H1 (cell line): Measurements from ENCODE around the gene NECTIN1. TPM values are rescaled to one million over a fixed set of nuclear protein-coding genes. Genes with fewer than 3 reads are reported as not detected.

Source experiments
- EGR1 ChIP-seq: IDR thresholded peaks from 2 replicates; pipeline ENCODE4 v1.6.1; 2011; ENCODE audit warnings: low read depth, low read length, borderline replicate concordance
- EP300 ChIP-seq, 2 experiments: IDR thresholded peaks; 1 replicate in 1 of 2; 2 replicates in 1 of 2; pipeline ENCODE4 v1.6.1; 2011 to 2012; ENCODE audit warnings: low read depth in 2 of 2, low read length in 2 of 2, mild to moderate bottlenecking in 2 of 2, borderline replicate concordance in 1 of 2, inconsistent platforms in 1 of 2, moderate library complexity in 1 of 2
- GABPA ChIP-seq: IDR thresholded peaks from 2 replicates; pipeline ENCODE4 v1.6.1; 2011; ENCODE audit warnings: mild to moderate bottlenecking, low read length, moderate library complexity, borderline replicate concordance; ENCODE audit not compliant: insufficient read depth
- SAP30 ChIP-seq: fragments of 300-600 bp; sonication (generic); IDR thresholded peaks from 2 replicates; pipeline ENCODE4 v1.7.1; 2012; ENCODE audit warnings: low read length, moderate library complexity, mild to moderate bottlenecking, inconsistent platforms; ENCODE audit not compliant: insufficient read depth, insufficient replicate concordance
- SP1 ChIP-seq: IDR thresholded peaks from 2 replicates; pipeline ENCODE4 v1.6.1; 2011; ENCODE audit warnings: low read depth, low read length
- TAF7 ChIP-seq: optimal IDR thresholded peaks from 2 replicates; pipeline ENCODE3; 2011; ENCODE audit warnings: low read depth, mild to moderate bottlenecking, inconsistent platforms, low read length, moderate library complexity, borderline replicate concordance
- TBP ChIP-seq: IDR thresholded peaks from 2 replicates; pipeline ENCODE4 v1.6.1; 2011; ENCODE audit warnings: low read depth, low read length, improper control_type of control experiment
- polyA plus RNA-seq, 7 experiments: library from polyadenylated mRNA; depleted of rRNA in 3 of 7; stranded (reverse) in 5 of 7; unstranded in 2 of 7; fragments of >200 nt in 5 of 7; fragments of 200-250 nt in 2 of 7; gene quantifications; 1 replicate in 5 of 7; 2 replicates in 1 of 7; 4 replicates in 1 of 7; pipeline versions ENCODE4 v1.2.1 to v1.2.3, GENCODE V29; 2011 to 2013; ENCODE audit warnings: missing spikeins in 2 of 7, mixed read lengths in 2 of 7
- total RNA-seq: library from RNA; stranded (reverse); fragmentation: NEBNext Ultra II Directional; extraction: Animal tissue kit (Norgen Biotek cat#: 25700); gene quantifications from 2 replicates; pipeline ENCODE4 v1.2.1, GENCODE V29; 2021
- TF ChIP-seq, protein P1 (sequence below): IDR thresholded peaks from 2 replicates; pipeline ENCODE4 v1.6.1; 2011; ENCODE audit warnings: low read length, improper control_type of control experiment

NECTIN1 gene
- total and polyA plus RNA-seq, 2 of the 8 experiments (the other 6 are each of a cell fraction or from before 2014, with no cell fraction given), result 43.2 to 97.7 TPM

DNA sequence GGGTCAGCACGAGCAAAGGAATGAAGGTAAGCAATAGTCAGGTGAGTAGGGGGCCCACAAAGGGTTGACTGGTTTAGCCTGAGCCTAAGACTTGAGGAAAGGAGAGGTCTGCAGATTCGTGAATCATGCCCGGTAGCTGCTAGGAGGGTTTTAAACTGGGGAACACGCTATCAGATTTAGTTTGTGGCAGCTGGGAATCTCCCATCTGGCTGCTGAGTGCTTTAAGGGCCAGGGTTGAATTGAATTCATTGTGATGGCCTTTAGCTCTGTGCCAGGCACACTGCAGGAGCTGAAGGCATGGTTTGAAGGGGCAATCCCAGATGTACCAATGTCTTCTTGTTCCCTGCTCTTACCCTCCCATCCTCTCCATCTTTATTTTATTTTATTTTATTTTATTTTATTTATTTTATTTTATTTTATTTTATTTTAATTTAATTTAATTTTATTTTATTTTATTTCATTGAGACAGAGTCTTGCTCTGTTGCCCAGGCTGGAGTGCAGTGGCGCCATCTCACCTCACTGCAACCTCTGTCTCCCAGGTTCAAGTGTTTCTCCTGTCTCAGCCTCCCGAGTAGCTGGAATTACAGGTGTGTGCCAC, 1.9 kb upstream of the NECTIN1 start (continued):
- TF ChIP-seq, protein P1, sequence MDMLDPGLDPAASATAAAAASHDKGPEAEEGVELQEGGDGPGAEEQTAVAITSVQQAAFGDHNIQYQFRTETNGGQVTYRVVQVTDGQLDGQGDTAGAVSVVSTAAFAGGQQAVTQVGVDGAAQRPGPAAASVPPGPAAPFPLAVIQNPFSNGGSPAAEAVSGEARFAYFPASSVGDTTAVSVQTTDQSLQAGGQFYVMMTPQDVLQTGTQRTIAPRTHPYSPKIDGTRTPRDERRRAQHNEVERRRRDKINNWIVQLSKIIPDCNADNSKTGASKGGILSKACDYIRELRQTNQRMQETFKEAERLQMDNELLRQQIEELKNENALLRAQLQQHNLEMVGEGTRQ, result no peak
- no peak for TF ChIP-seq SAP30
- TF ChIP-seq GABPA, result no peak
- no peak for TF ChIP-seq SP1
- TF ChIP-seq EGR1, result no peak
- no peak for TF ChIP-seq EP300 (IDR thresholded peaks at IDR 0.05; ENCODE audit: borderline replicate concordance in 1 of 2, low read depth in 2 of 2, low read length in 2 of 2)
- TF ChIP-seq TBP, result no peak
- TF ChIP-seq TAF7, result no peak
- TF ChIP-seq, all 59 proteins: peak for 0
